ENCODE measurements around the gene ANKMY2.
"Not testable (repeated sequence)": the region's sequence is repeated elsewhere in the genome, so short reads cannot be mapped to it uniquely, and the experiment has no call there.

ANKMY2 gene

DNA sequence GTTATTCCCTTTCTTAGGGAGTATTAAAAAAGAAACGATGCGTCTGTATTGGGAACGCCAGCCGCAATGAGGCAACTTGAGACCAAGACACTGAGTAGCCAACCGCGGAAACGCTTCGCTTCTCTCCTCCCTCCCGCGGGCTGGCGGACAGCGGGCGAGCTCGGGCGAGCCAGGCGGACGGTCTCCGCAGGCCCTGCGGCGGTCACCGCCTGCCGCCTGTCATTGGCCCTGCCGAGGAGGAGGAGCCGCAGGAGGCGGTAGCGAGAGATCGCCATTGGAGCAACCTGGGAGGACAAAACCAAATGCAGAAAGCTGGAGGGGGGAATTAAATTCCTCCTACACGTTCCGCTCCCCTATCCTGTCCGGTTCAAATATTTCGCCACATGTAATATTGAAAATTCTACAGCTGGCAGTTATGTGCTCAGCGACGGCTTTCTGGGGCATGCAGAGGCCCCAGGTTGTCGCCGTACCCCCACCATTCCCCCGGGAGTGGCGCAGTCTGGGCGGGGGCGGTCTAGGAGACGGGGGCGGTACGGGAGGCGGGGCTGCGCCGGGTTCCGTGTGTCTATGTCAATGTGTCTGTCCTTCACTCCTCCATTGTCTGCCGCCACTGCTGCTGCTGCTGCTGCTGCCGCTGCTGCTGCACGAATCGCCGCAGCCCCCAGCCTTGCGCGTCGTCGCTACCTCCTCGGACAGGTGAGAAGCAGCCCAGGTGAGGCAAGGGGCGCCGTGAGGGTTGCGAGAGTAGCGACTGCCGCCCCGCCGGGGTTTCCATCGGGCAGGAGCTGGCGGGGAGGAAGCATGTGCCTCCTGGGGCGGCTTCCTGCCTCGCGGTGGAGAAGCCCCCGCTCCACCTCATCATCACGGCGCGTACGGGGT, at the start of gene ANKMY2, which contains the start of gene BZW2:
TSS of gene ANKMY2 (minus strand) at position 162 of the 879 bp plus-strand sequence. CDS start 181 bp downstream, outside the sequence.
TSS of gene BZW2 (plus strand) at position 589 of the 879 bp plus-strand sequence. CDS start 19,263 bp downstream, outside the sequence.
- DNase-seq = peak; percentile 89 to 91

DNA sequence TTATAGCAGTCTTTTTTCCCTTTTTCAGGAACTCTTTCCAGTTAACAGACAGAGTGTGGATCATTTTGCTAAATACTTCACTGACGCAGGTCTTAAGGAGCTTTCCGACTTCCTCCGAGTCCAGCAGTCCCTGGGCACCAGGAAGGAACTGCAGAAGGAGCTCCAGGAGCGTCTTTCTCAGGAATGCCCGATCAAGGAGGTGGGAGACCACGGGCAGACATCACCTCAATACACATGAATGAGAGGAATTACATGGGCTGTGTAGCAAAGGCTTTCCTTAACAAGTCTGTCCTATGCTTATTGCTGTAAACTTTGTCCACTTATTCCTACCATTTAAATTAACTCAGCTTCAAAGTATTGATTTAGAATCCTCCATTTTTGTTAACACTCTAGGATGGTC, 49.3 kb upstream of the ANKMY2 start:
- no peak for DNase-seq

DNA sequence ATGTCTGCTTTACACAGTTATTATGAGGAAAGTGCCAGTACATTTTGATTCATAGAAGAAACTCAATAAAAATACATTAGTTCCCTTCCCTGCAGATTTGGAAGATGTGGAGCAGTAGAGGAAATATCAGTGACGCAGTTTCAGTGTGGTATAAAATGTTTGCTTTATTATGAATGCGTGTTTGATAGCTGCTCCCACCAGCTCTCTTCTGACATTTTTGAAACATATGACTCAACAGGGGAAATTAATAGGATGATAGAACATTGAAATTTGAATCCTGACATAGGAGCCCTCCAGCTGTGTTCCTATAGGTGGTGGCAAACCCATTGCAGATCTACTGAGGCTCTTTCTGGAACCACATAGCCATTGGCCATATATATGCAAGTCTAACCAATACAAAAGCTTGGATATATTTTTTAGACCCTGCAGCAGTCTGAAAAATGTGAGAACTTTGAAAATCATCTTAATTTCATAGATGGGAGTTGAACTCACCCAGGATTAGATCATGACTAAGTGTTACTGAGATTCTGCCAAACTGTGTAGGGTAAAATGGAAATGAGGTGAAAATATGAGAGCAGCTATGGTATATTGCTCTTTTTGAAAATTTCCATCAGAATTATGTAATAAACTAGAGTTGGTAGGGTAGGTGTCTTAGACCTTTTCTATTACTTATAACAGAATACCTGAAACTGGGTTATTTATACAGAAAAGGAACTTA, 48.2 kb upstream of the ANKMY2 start:
- no peak for DNase-seq

DNA sequence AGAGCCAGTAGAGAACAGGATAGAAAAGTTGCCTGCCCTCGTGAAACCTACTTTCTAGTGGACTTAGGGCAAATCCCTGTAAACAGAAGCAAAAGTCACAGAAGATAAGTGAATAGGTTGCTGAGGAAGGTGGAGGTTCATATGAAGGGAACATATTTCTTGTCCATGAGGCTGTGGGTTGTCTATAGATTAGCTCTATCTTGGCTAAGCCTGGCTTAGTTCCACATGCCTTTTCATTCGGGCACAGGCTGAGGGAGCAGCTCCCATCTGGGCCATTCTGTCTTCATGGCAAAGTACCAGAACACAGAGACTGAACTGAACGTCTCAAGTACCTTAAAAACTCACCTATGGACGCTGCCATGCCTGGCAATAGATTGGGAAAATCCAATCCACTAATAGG, 45.7 kb upstream of the ANKMY2 start:
- DNase-seq = no peak

DNA sequence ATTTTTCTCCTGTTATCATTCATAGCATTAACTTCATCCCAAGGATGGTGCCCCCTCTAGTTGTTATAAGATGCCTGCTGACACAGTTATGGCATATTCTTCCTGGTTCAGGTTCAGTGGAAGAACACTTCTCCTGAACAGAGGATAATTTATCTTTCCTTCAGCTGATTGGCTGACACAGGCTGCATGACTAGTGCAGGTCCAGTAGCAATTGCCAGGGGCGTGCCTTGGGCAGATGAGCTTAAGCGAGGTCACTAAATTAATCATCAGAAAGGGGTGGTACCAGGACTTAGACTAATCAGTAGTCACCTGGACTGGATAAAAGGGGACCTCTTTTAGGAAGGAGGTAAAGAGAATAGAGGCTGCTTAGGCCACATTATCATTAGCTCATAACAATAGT, 42.7 kb upstream of the ANKMY2 start:
- DNase-seq = no peak

DNA sequence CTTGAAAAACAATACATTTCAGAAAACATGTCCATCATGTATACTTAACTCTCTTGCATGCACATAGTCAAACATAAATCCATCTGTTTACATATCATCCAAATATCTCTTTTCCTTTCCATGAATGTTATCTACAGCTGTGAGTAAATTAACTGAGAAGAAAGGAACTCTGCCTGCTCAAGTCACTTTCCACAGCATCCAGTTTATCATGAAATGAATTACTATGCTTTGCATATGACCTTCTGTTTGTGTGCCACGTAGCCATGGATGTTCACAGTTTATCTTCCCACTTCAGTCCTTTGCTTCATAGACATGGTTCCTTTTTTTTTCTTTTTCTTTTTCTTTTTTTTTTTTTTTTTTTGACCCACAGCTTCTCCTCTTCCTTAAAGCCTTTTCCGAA, 40.0 kb upstream of the ANKMY2 start:
- DNase-seq = no peak

DNA sequence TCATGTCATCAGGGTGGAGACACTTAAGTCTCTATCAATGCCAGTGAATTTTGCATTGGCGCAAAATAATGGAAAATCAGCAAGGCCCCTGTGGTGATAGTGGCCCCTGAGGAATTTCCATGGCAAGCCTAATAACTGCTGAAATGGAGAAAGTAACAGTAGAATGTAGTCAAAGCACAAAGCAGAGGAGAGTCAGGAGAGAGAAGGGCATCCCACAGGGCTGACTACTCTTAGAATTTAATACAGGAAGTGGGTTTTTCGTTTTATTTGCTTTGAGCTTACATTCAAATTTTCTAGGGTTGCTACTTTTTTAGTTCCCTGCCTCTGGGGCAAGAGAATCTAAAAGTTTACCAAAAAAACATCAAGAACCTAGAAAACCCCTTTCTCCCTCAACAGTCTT, 39.4 kb upstream of the ANKMY2 start:
- DNase-seq = no peak

DNA sequence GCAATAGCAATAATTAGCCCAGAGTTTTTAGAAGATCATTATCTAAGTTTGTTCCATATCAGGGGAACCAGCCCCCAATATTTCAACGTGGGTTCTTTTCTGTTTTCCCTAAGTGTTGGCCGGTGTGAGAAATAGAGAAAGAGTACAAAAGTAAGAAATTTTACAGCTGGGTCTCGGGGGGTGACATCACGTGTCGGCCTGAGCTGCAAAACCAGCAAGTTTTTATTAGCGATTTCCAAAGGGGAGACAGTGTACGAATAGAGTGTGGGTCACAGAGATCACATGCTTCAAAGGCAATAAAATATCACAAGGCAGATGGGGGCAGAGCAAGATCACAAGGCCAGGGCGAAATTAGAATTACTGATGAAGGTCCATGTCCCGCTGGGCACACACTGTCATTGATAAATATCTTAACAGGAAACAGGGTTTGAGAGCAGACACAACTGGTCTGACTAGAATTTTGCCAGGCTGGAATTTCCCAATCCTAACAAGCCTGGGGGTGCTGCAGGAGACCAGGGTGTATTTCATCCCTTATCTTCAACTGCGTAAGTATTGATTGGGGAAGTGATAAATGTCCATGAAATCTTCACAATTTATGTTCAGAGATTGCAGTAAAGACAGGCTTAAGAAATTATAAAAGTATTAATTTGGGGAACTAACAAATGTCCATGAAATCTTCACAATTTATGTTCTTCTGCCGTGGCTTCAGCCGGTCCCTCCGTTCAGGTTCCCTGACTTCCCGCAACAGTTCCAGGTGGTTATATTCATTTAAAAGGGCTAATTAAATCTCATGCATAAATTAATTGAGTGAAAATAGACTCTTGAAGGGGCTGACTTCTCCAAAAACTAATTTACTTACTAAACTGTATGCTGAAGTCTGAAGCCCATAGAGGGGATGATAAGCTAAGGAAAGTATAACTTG, 33.4 kb upstream of the ANKMY2 start:
- DNase-seq = not testable (repeated sequence)

DNA sequence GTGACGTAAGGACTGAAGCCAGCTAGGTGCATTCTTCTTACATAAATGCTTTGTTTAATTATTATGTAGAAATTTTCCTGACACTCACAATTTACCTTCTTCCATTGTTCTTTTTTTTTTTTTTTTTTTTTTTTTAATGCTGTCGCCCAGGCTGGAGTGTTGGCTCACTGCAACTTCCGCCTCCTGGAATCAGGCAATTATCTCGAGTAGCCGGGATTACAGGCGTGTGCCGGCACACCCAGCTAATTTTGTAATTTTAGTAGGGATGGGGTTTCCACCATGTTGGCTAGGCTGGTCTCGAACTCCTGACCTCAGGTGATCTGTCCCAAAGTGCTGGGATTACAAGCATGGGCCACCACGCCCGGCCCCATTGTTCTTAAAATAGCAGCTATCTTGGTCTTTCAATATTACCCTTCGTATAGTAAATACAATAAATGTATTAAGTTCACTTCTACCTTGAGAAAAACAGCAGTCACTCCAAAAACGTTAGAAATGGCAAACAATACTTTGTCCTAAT, 32.5 kb upstream of the ANKMY2 start:
- no peak for DNase-seq

DNA sequence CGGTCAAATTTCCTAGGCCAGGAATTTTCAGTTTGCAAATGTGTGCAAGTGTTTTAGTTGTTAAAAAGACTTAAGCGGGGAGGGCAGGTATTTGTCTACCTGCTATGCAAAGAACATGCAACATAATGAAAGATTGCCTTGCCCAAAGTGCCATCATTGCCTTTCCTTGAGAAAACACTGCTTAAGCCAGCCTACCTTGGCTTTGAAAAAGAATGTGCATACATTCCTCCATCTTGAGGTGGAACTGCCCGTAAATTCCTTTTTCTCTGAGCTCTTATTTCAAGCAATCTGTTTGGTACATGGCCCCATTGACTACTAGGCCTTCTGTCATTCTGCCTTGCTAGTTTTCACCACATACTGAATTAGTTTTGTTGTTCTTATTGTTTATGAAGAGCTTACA, 29.7 kb upstream of the ANKMY2 start:
- DNase-seq = no peak

DNA sequence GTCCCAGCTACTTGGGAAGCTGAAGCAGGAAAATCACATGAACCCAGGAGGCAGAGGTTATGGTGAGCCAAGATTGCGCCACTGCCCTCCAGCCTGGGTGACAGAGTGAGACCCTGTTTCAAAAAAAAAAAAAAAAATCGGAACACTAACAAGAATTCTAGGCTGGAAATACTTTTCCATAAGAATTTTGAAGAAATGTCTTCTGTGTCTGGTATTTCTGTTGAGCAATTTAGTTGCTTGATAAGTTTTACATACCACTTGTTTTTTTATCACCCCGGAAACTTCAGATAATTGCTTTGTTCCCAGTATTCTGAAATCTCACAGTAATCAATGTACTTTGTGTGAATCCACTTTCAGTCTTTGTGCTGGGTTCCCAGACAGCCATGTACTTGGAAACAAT, 26.3 kb upstream of the ANKMY2 start:
- DNase-seq = no peak

DNA sequence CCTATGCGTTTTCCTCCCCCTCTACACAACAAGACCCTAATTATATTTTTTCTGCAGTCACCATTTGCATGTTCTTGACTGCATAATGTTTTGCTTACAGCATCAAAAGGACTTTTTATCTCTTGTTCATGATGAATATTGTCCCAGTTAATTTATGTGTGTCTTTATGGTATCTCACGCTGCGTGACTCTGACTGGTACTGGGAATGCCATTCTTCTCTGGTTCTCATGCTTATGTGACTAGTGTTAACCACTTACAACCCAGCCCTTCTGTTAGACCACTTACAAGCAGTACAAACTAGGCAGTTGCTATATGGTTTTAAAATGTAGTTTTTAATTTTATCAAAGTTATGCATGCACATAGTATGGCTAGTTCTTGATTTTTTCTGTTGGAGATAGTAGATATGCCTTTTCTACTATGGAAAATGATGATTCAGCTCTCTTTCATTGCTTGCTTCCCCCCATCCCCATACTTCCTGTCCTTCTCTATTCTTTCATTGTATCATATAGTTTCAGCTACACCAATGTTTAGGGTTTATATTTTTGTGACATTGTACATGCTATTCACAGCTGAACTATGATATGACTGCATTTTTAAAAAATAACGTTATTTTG, 25.3 kb upstream of the ANKMY2 start:
- no peak for DNase-seq

DNA sequence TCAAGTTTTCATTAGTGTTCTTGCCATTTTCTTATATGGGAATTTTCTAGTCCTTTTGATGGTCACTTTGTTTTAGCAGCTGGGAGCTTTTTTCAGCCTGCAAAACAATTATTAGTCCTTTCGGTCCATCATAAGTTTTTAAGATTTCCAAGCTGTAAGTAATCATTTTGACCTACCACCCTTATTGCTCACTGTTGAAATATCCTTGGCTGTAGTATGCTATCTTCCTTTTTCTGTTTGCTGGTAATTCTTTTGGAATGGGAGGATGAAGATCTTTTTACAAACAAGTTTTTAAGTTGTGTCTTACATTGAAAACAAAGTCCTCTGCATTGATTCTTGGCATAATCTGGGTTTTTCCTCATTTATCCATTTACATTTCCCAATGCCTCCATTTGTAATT, 24.5 kb upstream of the ANKMY2 start:
- no peak for DNase-seq

DNA sequence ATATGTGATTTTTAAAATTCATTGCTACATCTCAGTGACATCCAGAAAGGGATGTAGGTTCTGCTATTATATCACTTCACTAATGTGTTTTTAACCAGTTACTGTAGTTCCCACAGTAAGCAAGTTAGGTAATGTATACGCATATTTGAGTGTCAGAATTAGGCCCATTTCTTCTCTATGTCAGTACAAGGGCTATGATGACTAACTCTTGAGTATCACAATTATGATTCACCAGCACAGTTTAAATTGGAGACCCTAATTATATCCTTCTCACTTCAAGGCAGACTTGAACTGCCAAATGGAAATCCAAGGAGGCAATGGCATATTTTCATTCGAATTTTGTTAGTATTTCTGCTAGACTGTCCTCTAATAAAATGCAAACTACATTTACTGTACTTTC, 24.0 kb upstream of the ANKMY2 start:
- DNase-seq = no peak

DNA sequence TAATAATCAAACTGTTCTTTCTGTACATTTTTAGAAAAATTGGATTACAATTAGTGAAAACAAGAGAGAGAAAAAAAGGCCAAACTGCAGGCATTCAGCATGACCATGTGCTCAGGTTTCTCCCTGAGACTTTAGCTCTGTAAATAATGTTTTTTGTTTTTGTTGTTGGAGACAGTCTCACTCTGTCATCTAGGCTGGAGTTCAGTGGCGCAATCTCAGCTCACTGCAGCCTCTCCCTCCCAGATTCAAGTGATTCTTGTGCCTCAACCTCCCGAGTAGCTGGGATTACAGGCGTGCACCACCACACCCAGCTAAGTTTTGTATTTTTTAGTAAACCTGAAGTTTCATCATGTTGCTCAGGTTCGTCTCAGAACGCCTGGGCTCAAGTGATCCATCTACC, 23.4 kb upstream of the ANKMY2 start:
- no peak for DNase-seq

DNA sequence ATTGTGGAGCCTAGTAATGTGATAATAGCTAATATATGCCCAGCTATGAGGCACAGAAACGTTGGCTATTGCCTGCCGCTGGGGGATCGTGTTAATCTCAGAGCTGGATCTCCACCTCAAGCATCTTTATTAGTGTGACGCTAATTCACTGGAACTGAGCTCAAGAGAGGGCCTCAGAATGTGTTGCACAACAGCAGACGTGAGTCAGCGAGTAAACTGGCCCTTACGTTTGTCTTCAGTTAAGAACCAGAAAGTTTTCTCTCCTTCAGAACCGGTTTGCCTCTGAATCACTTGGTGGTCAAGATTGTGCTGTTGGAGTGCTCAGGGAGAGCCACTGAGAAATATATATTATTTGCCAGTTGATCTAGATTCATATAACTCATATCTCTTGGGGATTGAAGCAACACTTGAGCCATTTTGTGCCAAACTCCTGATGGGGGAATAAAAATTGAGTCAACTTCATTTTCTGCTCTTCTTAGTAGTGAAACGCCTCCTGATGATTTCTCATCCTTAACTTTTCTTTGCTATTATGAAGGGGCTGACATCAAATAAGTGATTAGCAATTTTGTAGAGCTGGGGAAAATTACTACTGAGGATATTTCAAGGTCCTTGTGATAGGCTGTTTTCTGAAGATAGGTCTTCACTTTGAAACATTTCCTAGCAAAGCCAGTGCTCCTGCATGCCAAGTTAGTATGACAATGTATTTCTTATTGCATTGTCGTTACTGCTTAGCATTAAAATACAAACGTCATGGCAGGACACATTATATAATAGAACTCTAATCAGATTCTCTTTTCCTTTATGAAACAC, 22.7 kb upstream of the ANKMY2 start:
- DNase-seq = no peak

DNA sequence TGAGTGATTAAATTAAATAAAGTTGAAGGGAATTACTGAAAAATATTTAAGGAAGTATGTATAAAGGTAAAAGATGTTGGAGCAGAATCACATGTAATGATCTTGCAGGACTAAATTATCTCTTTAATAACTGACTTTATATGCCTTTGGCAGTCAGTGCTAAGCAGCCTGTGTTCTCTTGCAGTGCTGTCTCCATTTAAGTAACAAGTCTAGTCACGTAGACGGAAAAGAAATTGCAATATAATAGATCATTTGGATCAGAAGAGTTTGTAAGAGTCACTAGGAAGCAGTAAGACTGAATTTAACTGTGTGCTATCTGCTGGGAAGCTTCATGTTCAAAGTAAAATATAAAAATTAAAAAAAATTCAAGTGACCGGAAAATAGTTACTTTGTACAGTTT, 21.8 kb upstream of the ANKMY2 start:
- DNase-seq = no peak

DNA sequence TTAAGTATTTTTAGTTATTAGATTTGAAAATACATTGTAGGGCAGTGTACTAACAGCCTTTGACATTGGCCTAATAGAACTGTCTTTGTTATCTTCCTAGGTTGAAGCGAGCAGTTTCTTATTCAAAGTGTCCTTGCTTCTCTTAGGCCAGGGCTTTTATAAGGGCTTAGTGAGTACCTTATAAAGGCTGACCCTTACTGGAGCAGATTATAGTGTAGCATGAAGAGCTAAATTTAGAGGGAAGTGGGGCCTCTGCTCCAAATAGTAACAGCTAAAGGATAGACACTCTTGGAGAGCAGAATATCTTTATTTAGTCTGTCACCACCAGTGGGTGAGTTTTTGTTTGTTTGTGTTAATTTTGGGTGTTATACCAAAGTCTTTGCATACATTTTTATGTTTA, 16.4 kb upstream of the ANKMY2 start:
- no peak for DNase-seq

DNA sequence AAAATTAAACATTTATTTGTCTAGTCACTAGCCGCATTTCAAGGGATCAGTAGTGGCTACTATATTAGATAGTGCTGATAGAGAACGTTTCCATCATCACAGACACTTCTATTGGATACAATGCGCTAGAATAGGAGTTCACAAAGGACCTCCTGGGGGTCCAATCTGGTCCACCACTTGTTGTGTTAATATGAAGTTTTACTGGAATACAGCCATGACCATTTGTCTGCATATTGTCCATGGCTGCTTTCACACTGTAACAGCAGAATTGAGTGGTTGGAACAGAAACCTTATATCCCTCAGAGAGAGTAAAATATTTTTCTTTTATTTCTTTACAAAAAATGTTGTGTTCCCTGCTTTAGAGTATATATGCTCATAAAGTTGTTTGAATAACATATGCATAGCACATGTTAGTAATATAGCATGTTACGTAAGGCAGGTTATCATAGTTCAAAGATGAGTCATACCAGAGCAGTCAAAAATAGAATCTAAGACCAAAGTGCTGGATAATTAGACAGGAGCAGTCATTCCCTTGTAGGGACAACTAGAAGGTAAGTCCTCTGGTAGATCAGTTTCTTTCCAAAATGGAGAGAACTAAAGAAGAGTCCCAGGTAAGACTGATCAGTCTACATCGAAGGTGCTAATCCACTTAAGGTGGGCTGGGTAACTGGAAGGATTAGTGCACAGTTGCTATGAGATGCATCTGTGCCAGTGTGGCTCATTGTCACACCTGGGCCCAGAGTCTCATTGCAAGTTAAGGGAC, 15.3 kb upstream of the ANKMY2 start:
- DNase-seq = no peak

DNA sequence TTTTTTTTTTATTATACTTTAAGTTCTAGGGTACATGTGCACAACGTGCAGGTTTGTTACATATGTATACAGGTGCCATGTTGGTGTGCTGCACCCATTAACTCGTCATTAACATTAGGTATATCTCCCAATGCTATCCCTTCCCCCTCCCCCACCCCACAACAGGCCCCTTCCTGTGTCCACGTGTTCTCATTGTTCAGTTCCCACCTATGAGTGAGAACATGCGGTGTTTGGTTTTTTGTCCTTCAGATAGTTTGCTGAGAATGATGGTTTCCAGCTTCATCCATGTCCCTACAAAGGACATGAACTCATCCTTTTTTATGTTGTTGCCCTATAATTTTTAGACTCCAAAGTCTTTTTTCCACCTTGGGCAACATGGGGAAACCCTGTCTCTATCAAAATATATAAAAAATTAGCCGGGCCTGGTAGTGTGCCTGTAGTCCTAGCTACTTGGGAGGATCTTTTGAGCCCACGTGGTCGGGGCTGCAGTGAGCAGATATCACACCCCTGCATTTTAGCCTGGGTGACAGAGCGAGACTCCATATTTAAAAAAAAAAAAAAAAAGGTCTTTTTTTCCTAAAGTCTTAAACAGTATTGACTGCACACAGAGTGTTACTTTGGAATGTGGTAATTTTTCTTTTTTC, 14.4 kb upstream of the ANKMY2 start:
- DNase-seq = not testable (repeated sequence)

All from activated CD4-positive, alpha-beta T cell treated with anti-CD3 and anti-CD28 coated beads, Interleukin-2, amount 50 U/mL, for 48 hours (primary cell).